Ovary (tissue), 9 donors: ENCODE results near the gene THOC7. TPM values are rescaled to one million over a fixed set of nuclear protein-coding genes. Genes with fewer than 3 reads are reported as not detected.

Source experiments
- DNase-seq, 5 donors: peaks; one replicate each; pipeline ENCODE4 v3.0.0-alpha.2; 2019 to 2020
- H3K27ac ChIP-seq, 2 donors: fragments of 200-600 bp; one replicate each; pipeline versions ENCODE4 v1.5.1 to v1.8.0; 2019 to 2022
- H3K27me3 ChIP-seq: fragments of 200-600 bp; one replicate; pipeline ENCODE4 v1.8.0; 2022
- H3K36me3 ChIP-seq: fragments of 200-600 bp; sonication (generic); one replicate; pipeline ENCODE4 v1.5.1; 2019
- H3K4me1 ChIP-seq: one replicate; pipeline ENCODE4 v1.8.1; 2013; ENCODE audit warnings: mild to moderate bottlenecking, moderate library complexity; ENCODE audit not compliant: insufficient read depth
- H3K4me3 ChIP-seq: fragments of 200-600 bp; sonication (generic); one replicate; pipeline ENCODE4 v1.5.1; 2017
- H3K9me3 ChIP-seq, 2 donors: fragments of 200-600 bp in 1 of 2; sonication (generic) in 1 of 2; one replicate each; pipeline versions ENCODE4 v1.5.1 to v1.8.1; 2013 to 2019; ENCODE audit warnings: mild to moderate bottlenecking in 1 of 2, moderate library complexity in 1 of 2
- EP300 ChIP-seq: sonication (generic); formaldehyde crosslinking; IDR thresholded peaks from one replicate; pipeline ENCODE4 v1.6.1; 2017; ENCODE audit warnings: antibody characterized with exemption
- POLR2A ChIP-seq: fragments of 450-650 bp; IDR thresholded peaks from one replicate; pipeline ENCODE4 v1.6.1; 2017; ENCODE audit warnings: antibody characterized with exemption, mild to moderate bottlenecking, moderate library complexity
- WGBS, 3 donors: extraction: QIAGEN DNeasy Blood & Tissue Kit in 1 of 3; methylation state at CpG; one replicate each; pipeline versions ENCODE4 v1.1.5 to v1.1.7; 2013 to 2017; 5-methylcytosine and 5-hydroxymethylcytosine counted together
- intact Hi-C, 4 donors: fragments of 100-400 bp; cut with DNase I; formaldehyde crosslinking; loops; one replicate each; pipeline versions ENCODE4 v1.11.0 to v1.15.1; 2022 to 2023
- polyA plus RNA-seq, 2 donors: library from polyadenylated mRNA; stranded (reverse); fragments of 200-250 nt in 1 of 2; fragments of 350-450 nt in 1 of 2; fragmentation: Illumina TruSeq in 1 of 2; extraction: RNeasy Lipid Tissue Mini Kit (QIAGEN cat#74804) in 1 of 2; gene quantifications; one replicate each; pipeline ENCODE4 v1.2.3, GENCODE V29; 2013 to 2014
- total RNA-seq, 7 donors: library from RNA; depleted of rRNA in 2 of 7; stranded (reverse); fragments of >200 nt in 2 of 7; fragmentation: NEBNext Ultra II Directional in 3 of 7; extraction: Animal tissue kit (Norgen Biotek cat#: 25700) in 3 of 7; gene quantifications; one replicate each; pipeline versions ENCODE4 v1.1.0 to v1.2.4, GENCODE V29; 2016 to 2023
- TF ChIP-seq, protein P1 (sequence below), 3 donors: fragments of 450-650 bp in 2 of 3; fragments of 200-600 bp in 1 of 3; IDR thresholded peaks; one replicate each; pipeline versions ENCODE4 v1.5.1 to v1.8.0; 2016 to 2022; ENCODE audit warnings: antibody characterized with exemption in 3 of 3, mild to moderate bottlenecking in 1 of 3
- donor health status: DM: no; HTN: no; CAD: no; lungs with moderate emphysema.
- donor health status: DM: no; HTN: no; CAD: no.
- donor health status: Bipolar disorder and iron deficiency.
- donor health status: DM: yes; HTN: yes; CAD: no.
- donor health status: DM: no; HTN: no; CAD: no.
- donor health status: DM: yes; HTN: yes; CAD: no.

THOC7 gene
- total and polyA plus RNA-seq, 9 donors = 38.2 to 80.3 (median 47.4) TPM

DNA sequence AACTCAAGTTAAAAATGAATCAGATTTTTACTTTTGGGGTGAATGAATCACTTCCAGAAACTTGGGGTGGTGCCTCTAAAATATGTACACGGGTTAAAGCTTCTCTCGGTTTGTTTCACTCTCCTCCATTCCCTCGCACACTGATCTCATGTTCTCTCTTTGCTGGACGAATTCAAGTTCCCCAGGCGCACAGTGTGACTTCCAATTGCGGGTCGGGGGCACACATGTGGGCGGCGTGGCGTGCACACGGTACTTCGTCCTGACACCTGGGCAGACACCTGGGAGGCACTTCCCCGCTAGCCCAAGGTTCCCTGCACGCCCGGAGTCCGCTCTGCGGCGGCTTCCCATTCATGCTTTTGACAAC, 47.9 kb upstream of the THOC7 start:
- H3K36me3 ChIP-seq = no peaks in the 10 kb centered on the region
- H3K9me3 ChIP-seq = no peaks in the 10 kb centered on the region
- no peaks in the 10 kb centered on the region for H3K27me3 ChIP-seq
- intact Hi-C loops = loop anchor here in 2 of 4 donors (5.0 to 10.0 kb wide), 3 partner anchors 49 to 1817 kb away; partner anchors contain the start of genes ATXN7 (in 1 of the 2) and THOC7 (in 1 of the 2)
- H3K4me3 ChIP-seq = peak overlapping the region; percentile 81
- H3K4me1 ChIP-seq = peaks cover 5% of the 10 kb centered on the region
- TF ChIP-seq, protein P1, sequence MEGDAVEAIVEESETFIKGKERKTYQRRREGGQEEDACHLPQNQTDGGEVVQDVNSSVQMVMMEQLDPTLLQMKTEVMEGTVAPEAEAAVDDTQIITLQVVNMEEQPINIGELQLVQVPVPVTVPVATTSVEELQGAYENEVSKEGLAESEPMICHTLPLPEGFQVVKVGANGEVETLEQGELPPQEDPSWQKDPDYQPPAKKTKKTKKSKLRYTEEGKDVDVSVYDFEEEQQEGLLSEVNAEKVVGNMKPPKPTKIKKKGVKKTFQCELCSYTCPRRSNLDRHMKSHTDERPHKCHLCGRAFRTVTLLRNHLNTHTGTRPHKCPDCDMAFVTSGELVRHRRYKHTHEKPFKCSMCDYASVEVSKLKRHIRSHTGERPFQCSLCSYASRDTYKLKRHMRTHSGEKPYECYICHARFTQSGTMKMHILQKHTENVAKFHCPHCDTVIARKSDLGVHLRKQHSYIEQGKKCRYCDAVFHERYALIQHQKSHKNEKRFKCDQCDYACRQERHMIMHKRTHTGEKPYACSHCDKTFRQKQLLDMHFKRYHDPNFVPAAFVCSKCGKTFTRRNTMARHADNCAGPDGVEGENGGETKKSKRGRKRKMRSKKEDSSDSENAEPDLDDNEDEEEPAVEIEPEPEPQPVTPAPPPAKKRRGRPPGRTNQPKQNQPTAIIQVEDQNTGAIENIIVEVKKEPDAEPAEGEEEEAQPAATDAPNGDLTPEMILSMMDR (IDR thresholded peaks at IDR 0.05) = no peak
- TF ChIP-seq EP300 (no peak), POLR2A (no peak)
- WGBS, 3 donors = 0 to 1% (median 1%) methylated on average over 18 of the region's 18 CpGs
- no peak for DNase-seq
- peak overlapping the region; percentile 96 to 100 for H3K27ac ChIP-seq

DNA sequence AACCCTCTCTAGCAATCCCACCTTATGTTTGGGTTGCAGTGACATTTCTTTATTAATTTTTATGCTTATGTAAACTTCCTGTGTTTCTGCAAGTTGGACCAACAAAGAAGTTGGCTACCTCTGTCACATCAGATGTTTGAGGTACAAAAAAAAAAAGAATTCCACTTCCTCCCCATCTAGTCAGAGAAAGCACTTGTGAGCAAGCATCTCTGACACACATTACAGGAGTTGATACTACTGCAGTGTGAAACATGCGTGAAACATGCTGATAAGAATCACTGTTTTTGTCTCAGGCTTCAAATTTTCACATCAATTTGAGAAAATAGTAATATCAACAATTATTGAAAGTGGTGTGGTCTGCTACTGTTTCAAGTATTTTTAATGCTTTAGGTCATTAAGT, 47.3 kb upstream of the THOC7 start:
- peak overlapping the region in 1 of 2 donors; percentile 96 for H3K27ac ChIP-seq
- WGBS, 3 donors = 54 to 68% (median 66%) methylated on average over 1 of the region's 1 CpG

DNA sequence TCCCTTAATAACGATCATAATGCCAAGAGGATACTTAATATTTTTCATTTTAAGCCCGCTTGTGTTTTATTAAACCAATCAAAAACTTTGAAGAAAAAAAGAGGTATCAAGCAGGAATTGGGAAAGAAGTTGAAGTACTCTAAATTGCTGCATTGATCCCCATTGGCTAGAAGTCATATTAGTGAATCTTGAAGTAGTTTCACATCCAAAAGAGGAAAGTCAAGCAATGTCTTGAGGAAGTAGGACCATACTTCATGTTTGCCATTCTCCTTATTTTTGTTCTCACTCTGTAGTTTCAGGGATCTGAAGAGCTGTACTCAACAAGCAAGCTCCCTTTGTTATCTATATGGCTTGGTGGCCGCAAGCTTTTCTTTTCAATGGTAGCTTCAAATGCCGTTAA, 46.4 kb upstream of the THOC7 start:
- no peak for DNase-seq
- peaks cover 5% of the 10 kb centered on the region for H3K4me1 ChIP-seq
- intact Hi-C loops = loop anchor here in 2 of 4 donors (5.0 to 10.0 kb wide), 3 partner anchors 48 to 1815 kb away; partner anchors contain the start of genes ATXN7 (in 1 of the 2) and THOC7 (in 1 of the 2)
- no peak overlapping the region for H3K4me3 ChIP-seq
- no peaks in the 10 kb centered on the region for H3K27me3 ChIP-seq
- H3K27ac ChIP-seq = no peak overlapping the region
- TF ChIP-seq POLR2A (no peak), EP300 (no peak)
- TF ChIP-seq, protein P1 (IDR thresholded peaks at IDR 0.05) = no peak
- 94 to 97% (median 94%) methylated on average over 4 of the region's 4 CpGs for WGBS, 3 donors
- no peaks in the 10 kb centered on the region for H3K9me3 ChIP-seq
- H3K36me3 ChIP-seq = no peaks in the 10 kb centered on the region

More for the DNA sequence above, 47.3 kb upstream of the THOC7 start:
- Histone ChIP-seq H3K9me3 (no peaks in the 10 kb centered on the region), H3K4me3 (peak overlapping the region; percentile 81), H3K36me3 (no peaks in the 10 kb centered on the region), H3K27me3 (no peaks in the 10 kb centered on the region), H3K4me1 (peaks cover 5% of the 10 kb centered on the region)
- TF ChIP-seq POLR2A = no peak
- TF ChIP-seq EP300 = no peak
- TF ChIP-seq, protein P1 (IDR thresholded peaks at IDR 0.05) = no peak
- intact Hi-C loops = loop anchor here in 2 of 4 donors (5.0 to 10.0 kb wide), 3 partner anchors 49 to 1816 kb away; partner anchors contain the start of genes ATXN7 (in 1 of the 2) and THOC7 (in 1 of the 2)
- no peak for DNase-seq

GRCh38 chr3:63909431-63909830, 45.8 kb upstream of the THOC7 start:
- Histone ChIP-seq H3K36me3 (no peaks in the 10 kb centered on the region), H3K4me1 (peaks cover 5% of the 10 kb centered on the region), H3K4me3 (no peak overlapping the region), H3K27ac (no peak overlapping the region), H3K9me3 (no peaks in the 10 kb centered on the region), H3K27me3 (no peaks in the 10 kb centered on the region)
- DNase-seq = no peak
- intact Hi-C loops = no loop called here
- no peak for TF ChIP-seq POLR2A
- TF ChIP-seq, protein P1 (IDR thresholded peaks at IDR 0.05) = no peak
- TF ChIP-seq EP300 = no peak
- WGBS, 3 donors = 58 to 61% (median 59%) methylated on average over 2 of the region's 2 CpGs
